Stimulated activated naive CD4-positive, alpha-beta T cell treated with Interleukin-2 at 50 U/mL for 16 hours (primary cell): Measurements from ENCODE around the gene SINHCAF.
"Not testable (repeated sequence)": the region's sequence is repeated elsewhere in the genome, so short reads cannot be mapped to it uniquely, and the experiment has no call there.

ENCODE experiments used
- DNase-seq: peaks from one replicate; lab custom pipeline; 2025; lab: John Stamatoyannopoulos, UW

Gene SINHCAF

GRCh38 chr12:31308116-31308515 is 17.8 kb downstream of the SINHCAF start:
- no peak for DNase-seq

- DNase-seq, result no peak
These were observed 19.1 kb downstream of the SINHCAF start for GRCh38 chr12:31306866-31307265.

- no peak for DNase-seq
These were observed 22.5 kb downstream of the SINHCAF start for GRCh38 chr12:31303466-31303865.

- no peak for DNase-seq
These were observed 24.6 kb downstream of the SINHCAF start for GRCh38 chr12:31301311-31301710.

GRCh38 chr12:31300783-31301182 is 25.2 kb downstream of the SINHCAF start:
- DNase-seq, result no peak

- DNase-seq, result no peak
These were observed 25.6 kb downstream of the SINHCAF start for GRCh38 chr12:31300341-31300740.

- no peak for DNase-seq
These were observed 27.0 kb downstream of the SINHCAF start for GRCh38 chr12:31298922-31299321.

- no peak for DNase-seq
These were observed 27.4 kb downstream of the SINHCAF start for GRCh38 chr12:31298515-31298910.

- DNase-seq, result no peak
These were observed 28.1 kb downstream of the SINHCAF start for GRCh38 chr12:31297572-31298514.

- no peak for DNase-seq
These were observed 36.5 kb downstream of the SINHCAF start for GRCh38 chr12:31289441-31289840.

- DNase-seq, result no peak
These were observed 37.6 kb downstream of the SINHCAF start for GRCh38 chr12:31288381-31288780.

GRCh38 chr12:31280183-31280582 is 45.8 kb downstream of the SINHCAF start:
- DNase-seq, result no peak

GRCh38 chr12:31279390-31279924 is 46.5 kb downstream of the SINHCAF start:
- DNase-seq, result no peak

GRCh38 chr12:31278832-31279231 is 47.1 kb downstream of the SINHCAF start:
- no peak for DNase-seq

GRCh38 chr12:31278424-31278823 is 47.5 kb downstream of the SINHCAF start:
- no peak for DNase-seq

GRCh38 chr12:31277081-31277480 is 48.9 kb downstream of the SINHCAF start:
- DNase-seq, result no peak

- no peak for DNase-seq
These were observed 50.5 kb downstream of the SINHCAF start for GRCh38 chr12:31275491-31275890.

GRCh38 chr12:31274520-31275300 is 51.2 kb downstream of the SINHCAF start:
- DNase-seq, result no peak

- DNase-seq, result not testable (repeated sequence)
These were observed 52.2 kb downstream of the SINHCAF start for GRCh38 chr12:31273794-31274193.

- DNase-seq, result no peak
These were observed 53.2 kb downstream of the SINHCAF start for GRCh38 chr12:31272607-31273225.

GRCh38 chr12:31267966-31268365 is 58.0 kb downstream of the SINHCAF start:
- DNase-seq, result no peak

GRCh38 chr12:31265722-31266121 is 60.2 kb downstream of the SINHCAF start:
- no peak for DNase-seq
